Keratinocyte (primary cell): ENCODE measurements around the gene CDK3. TPM values are rescaled to one million over a fixed set of nuclear protein-coding genes. Genes with fewer than 3 reads are reported as not detected.

Experiments used
- DNase-seq: peaks from one replicate; pipeline ENCODE4 v3.0.0-alpha.2; 2011; ENCODE audit warnings: low read depth, missing footprints, low spot score
- FAIRE-seq: peaks from 2 replicates; lab custom pipeline; 2011; peaks lifted over from hg19 to GRCh38; lab: Jason Lieb, UNC
- H2AFZ ChIP-seq: 2 replicates; pipeline ENCODE4 v1.6.0; 2012; ENCODE audit warnings: low read length, control low read depth, inconsistent platforms; ENCODE audit not compliant: control insufficient read depth
- H3K27ac ChIP-seq: 2 replicates; pipeline ENCODE4 v1.5.1; 2011; ENCODE audit warnings: low read length; ENCODE audit not compliant: control insufficient read depth, insufficient read depth
- H3K27me3 ChIP-seq: 3 replicates; pipeline ENCODE4 v1.6.0; 2011; ENCODE audit warnings: low read length; ENCODE audit not compliant: control insufficient read depth, insufficient read depth; ENCODE audit errors: extremely low read depth
- H3K36me3 ChIP-seq, 2 experiments: 2 replicates in 1 of 2; 3 replicates in 1 of 2; pipeline ENCODE4 v1.5.1; 2011; ENCODE audit warnings: low read length in 2 of 2, mild to moderate bottlenecking in 1 of 2; ENCODE audit not compliant: control insufficient read depth in 2 of 2, insufficient read depth in 2 of 2; ENCODE audit errors: extremely low read depth in 1 of 2
- H3K4me1 ChIP-seq: 3 replicates; pipeline ENCODE4 v1.5.1; 2011; ENCODE audit warnings: low read length; ENCODE audit not compliant: control insufficient read depth, insufficient read depth; ENCODE audit errors: extremely low read depth
- H3K4me2 ChIP-seq: 3 replicates; pipeline ENCODE4 v1.6.0; 2011; ENCODE audit warnings: low read depth, low read length; ENCODE audit not compliant: control insufficient read depth, insufficient read depth; ENCODE audit errors: extremely low read depth
- H3K4me3 ChIP-seq, 3 experiments: fragments of 200-600 bp in 1 of 3; sonication (generic) in 1 of 3; 2 replicates in 2 of 3; 3 replicates in 1 of 3; pipeline ENCODE4 v1.5.1; 2011 to 2016; ENCODE audit warnings: low read length in 3 of 3, mild to moderate bottlenecking in 3 of 3, control low read depth in 2 of 3, inconsistent platforms in 1 of 3, low read depth in 1 of 3, mixed read lengths in 1 of 3, mixed run types in 1 of 3, moderate library complexity in 1 of 3; ENCODE audit not compliant: control insufficient read depth in 2 of 3, insufficient read depth in 2 of 3; ENCODE audit errors: extremely low read depth in 1 of 3
- H3K79me2 ChIP-seq: 2 replicates; pipeline ENCODE4 v1.6.0; 2012; ENCODE audit warnings: low read length; ENCODE audit not compliant: control insufficient read depth, insufficient read depth
- H3K9ac ChIP-seq: 3 replicates; pipeline ENCODE4 v1.6.0; 2011; ENCODE audit warnings: low read length; ENCODE audit not compliant: control insufficient read depth, insufficient read depth; ENCODE audit errors: extremely low read depth
- H3K9me1 ChIP-seq: 3 replicates; pipeline ENCODE4 v1.6.0; 2011; ENCODE audit warnings: low read length; ENCODE audit not compliant: control insufficient read depth, insufficient read depth; ENCODE audit errors: extremely low read depth
- H3K9me3 ChIP-seq: 2 replicates; pipeline ENCODE4 v1.5.1; 2012; ENCODE audit warnings: low read depth, low read length; ENCODE audit not compliant: control insufficient read depth
- H4K20me1 ChIP-seq: 3 replicates; pipeline ENCODE4 v1.6.0; 2011; ENCODE audit warnings: low read length; ENCODE audit not compliant: control insufficient read depth, insufficient read depth; ENCODE audit errors: extremely low read depth
- EZH2 ChIP-seq: IDR thresholded peaks from one replicate; pipeline ENCODE4 v1.6.1; 2012; ENCODE audit warnings: inconsistent platforms, mild to moderate bottlenecking, low read length, moderate library complexity
- dilution Hi-C: fragments of 300-500 bp; cut with MboI; formaldehyde crosslinking; loops from one replicate; pipeline ENCODE4 v1.7.0; 2020; ENCODE audit warnings: low sequenced_read_pairs; ENCODE audit not compliant: extremely low pct_ligation_motif_present
- polyA plus RNA-seq, 5 experiments: library from polyadenylated mRNA; depleted of rRNA in 3 of 5; stranded (reverse) in 3 of 5; stranded (forward) in 1 of 5; unstranded in 1 of 5; fragments of >200 nt; gene quantifications; 1 replicate in 1 of 5; 2 replicates in 3 of 5; 3 replicates in 1 of 5; pipeline versions ENCODE4 v1.2.1 to v1.2.3, GENCODE V29; 2011 to 2012; ENCODE audit warnings: missing spikeins in 2 of 5, low read depth in 1 of 5, low replicate concordance in 1 of 5
- TF ChIP-seq, protein P1 (sequence below), 3 experiments: IDR thresholded peaks in 1 of 3; conservative IDR thresholded peaks in 1 of 3; optimal IDR thresholded peaks in 1 of 3; 2 replicates in 2 of 3; 3 replicates in 1 of 3; pipeline versions ENCODE3 to v1.5.1; 2011; ENCODE audit warnings: low read length in 3 of 3, mild to moderate bottlenecking in 3 of 3, moderate library complexity in 2 of 3, control low read depth in 1 of 3, inconsistent platforms in 1 of 3; ENCODE audit not compliant: insufficient read depth in 2 of 3; ENCODE audit errors: extremely low read depth in 1 of 3

CDK3 gene
- polyA plus RNA-seq, 1 donor (not counting 4 experiments of a cell fraction or from before 2014, with no cell fraction given), result 1.8 TPM

- peaks cover 32 to 44% of the 10 kb centered on the region in 2 experiments for H3K36me3 ChIP-seq
Measured at GRCh38 chr17:76009447-76009846, 8.8 kb downstream of the CDK3 start.

DNA sequence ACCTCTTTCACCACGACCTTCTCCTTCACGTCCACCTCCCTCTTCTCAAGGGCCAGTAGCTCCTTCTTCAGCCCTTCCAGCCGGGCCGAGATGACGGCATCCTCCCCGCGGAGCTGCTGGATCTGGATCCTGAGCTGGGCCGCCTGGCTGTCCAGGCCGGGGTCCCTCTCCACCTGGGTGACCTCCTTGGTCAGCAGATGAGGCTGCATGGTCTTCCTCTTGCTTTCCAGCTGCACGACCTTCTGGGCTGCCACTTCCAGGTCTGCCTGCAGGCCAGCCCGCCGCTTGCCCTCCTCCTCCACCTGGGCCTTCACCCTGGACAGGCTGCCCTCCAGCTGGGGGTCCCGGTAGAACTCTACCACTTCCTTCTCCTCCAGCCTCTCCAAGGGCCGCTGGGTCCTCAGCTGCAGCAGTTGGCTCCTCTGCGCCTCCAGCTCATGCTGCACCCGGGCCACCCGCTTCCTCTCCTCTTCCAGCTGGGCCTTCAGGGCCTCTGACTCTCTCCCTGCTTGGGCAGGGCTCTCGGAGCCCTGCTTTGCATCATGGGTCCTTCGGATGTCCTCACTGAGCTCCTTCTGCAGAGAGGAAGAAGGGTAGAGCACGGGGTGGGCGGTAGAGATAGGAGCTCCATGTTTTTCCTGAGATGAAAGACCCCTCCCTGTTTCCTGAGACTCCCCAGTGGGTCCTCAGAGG is 9.5 kb downstream of the CDK3 start:
- FAIRE-seq, result no peak
- Histone ChIP-seq H3K4me1 (no peaks in the 10 kb centered on the region), H3K9me1 (no peaks in the 10 kb centered on the region), H3K9me3 (no peaks in the 10 kb centered on the region), H3K9ac (no peak overlapping the region), H3K4me3 (no peak overlapping the region), H2AFZ (no peak overlapping the region), H3K36me3 (peaks cover 32 to 44% of the 10 kb centered on the region in 2 experiments), H3K79me2 (no peaks in the 10 kb centered on the region), H3K27me3 (no peaks in the 10 kb centered on the region), H3K27ac (no peak overlapping the region), H3K4me2 (no peak overlapping the region), H4K20me1 (peaks cover 5% of the 10 kb centered on the region)
- DNase-seq, result no peak
- no peak for TF ChIP-seq EZH2
- TF ChIP-seq, protein P1, sequence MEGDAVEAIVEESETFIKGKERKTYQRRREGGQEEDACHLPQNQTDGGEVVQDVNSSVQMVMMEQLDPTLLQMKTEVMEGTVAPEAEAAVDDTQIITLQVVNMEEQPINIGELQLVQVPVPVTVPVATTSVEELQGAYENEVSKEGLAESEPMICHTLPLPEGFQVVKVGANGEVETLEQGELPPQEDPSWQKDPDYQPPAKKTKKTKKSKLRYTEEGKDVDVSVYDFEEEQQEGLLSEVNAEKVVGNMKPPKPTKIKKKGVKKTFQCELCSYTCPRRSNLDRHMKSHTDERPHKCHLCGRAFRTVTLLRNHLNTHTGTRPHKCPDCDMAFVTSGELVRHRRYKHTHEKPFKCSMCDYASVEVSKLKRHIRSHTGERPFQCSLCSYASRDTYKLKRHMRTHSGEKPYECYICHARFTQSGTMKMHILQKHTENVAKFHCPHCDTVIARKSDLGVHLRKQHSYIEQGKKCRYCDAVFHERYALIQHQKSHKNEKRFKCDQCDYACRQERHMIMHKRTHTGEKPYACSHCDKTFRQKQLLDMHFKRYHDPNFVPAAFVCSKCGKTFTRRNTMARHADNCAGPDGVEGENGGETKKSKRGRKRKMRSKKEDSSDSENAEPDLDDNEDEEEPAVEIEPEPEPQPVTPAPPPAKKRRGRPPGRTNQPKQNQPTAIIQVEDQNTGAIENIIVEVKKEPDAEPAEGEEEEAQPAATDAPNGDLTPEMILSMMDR (optimal IDR thresholded peaks at IDR 0.05 in 1 of 3, IDR thresholded peaks at IDR 0.05 in 1 of 3, conservative IDR thresholded peaks at IDR 0.05 in 1 of 3; ENCODE audit: extremely low read depth in 1 of 3, insufficient read depth in 2 of 3, low read length in 3 of 3), result no peak
- dilution Hi-C loops, result no loop called here

More at GRCh38 chr17:76009447-76009846, 8.8 kb downstream of the CDK3 start:
- H2AFZ ChIP-seq, result no peak overlapping the region
- H3K4me2 ChIP-seq, result no peak overlapping the region
- H3K4me1 ChIP-seq, result no peaks in the 10 kb centered on the region
- no peaks in the 10 kb centered on the region for H3K9me3 ChIP-seq
- H3K9ac ChIP-seq, result no peak overlapping the region
- H3K9me1 ChIP-seq, result no peaks in the 10 kb centered on the region
- no peaks in the 10 kb centered on the region for H3K27me3 ChIP-seq
- no peak for DNase-seq
- H3K27ac ChIP-seq, result no peak overlapping the region
- no peak overlapping the region for H3K4me3 ChIP-seq
- no peak for FAIRE-seq
- dilution Hi-C loops, result no loop called here
- H3K79me2 ChIP-seq, result no peaks in the 10 kb centered on the region
- TF ChIP-seq EZH2, result no peak
- TF ChIP-seq, protein P1 (optimal IDR thresholded peaks at IDR 0.05 in 1 of 3, IDR thresholded peaks at IDR 0.05 in 1 of 3, conservative IDR thresholded peaks at IDR 0.05 in 1 of 3; ENCODE audit: extremely low read depth in 1 of 3, insufficient read depth in 2 of 3, low read length in 3 of 3), result no peak
- H4K20me1 ChIP-seq, result peaks cover 1% of the 10 kb centered on the region
